H1 (cell line): ENCODE measurements around the gene DOCK10. TPM values are rescaled to one million over a fixed set of nuclear protein-coding genes. Genes with fewer than 3 reads are reported as not detected.

Experiments used
- GTF2F1 ChIP-seq: IDR thresholded peaks from 2 replicates; pipeline ENCODE4 v1.6.1; 2012; ENCODE audit warnings: low read depth, low read length, improper control_type of control experiment, borderline replicate concordance
- polyA plus RNA-seq, 7 experiments: library from polyadenylated mRNA; depleted of rRNA in 3 of 7; stranded (reverse) in 5 of 7; unstranded in 2 of 7; fragments of >200 nt in 5 of 7; fragments of 200-250 nt in 2 of 7; gene quantifications; 1 replicate in 5 of 7; 2 replicates in 1 of 7; 4 replicates in 1 of 7; pipeline versions ENCODE4 v1.2.1 to v1.2.3, GENCODE V29; 2011 to 2013; ENCODE audit warnings: missing spikeins in 2 of 7, mixed read lengths in 2 of 7
- total RNA-seq: library from RNA; stranded (reverse); fragmentation: NEBNext Ultra II Directional; extraction: Animal tissue kit (Norgen Biotek cat#: 25700); gene quantifications from 2 replicates; pipeline ENCODE4 v1.2.1, GENCODE V29; 2021
- TF ChIP-seq, protein P1 (sequence below): fragments of 300-600 bp; sonication (generic); IDR thresholded peaks from 2 replicates; pipeline ENCODE4 v1.7.1; 2012; ENCODE audit warnings: low read length, moderate library complexity, mild to moderate bottlenecking, inconsistent platforms; ENCODE audit not compliant: insufficient replicate concordance
- TF ChIP-seq, protein P2 (sequence below): IDR thresholded peaks from 2 replicates; pipeline ENCODE4 v1.6.1; 2012; ENCODE audit warnings: low read length, inconsistent platforms

Gene DOCK10
- total and polyA plus RNA-seq, 2 of the 8 experiments (the other 6 are each of a cell fraction or from before 2014, with no cell fraction given): 0.33 to 1.6 TPM

DNA sequence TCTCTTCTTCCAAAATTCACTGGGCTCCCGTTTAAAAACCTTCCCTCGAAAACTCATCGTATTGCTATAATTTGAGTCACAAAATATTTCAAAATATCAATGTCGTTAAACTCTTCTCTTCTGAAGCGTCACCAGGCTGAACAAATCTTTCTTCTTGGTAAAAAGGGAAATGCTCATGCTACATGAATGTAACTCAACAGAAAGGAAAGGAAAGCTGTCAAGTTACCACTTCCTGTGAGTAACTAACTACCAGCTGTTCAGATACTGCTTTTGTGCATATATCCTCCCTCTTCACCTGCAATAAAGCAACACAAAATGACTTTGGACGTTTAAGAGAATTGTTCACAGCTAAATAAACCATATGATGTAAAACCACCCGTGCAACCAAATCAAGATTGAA is 95.4 kb downstream of the DOCK10 start (continued):
- TF ChIP-seq, protein P1, sequence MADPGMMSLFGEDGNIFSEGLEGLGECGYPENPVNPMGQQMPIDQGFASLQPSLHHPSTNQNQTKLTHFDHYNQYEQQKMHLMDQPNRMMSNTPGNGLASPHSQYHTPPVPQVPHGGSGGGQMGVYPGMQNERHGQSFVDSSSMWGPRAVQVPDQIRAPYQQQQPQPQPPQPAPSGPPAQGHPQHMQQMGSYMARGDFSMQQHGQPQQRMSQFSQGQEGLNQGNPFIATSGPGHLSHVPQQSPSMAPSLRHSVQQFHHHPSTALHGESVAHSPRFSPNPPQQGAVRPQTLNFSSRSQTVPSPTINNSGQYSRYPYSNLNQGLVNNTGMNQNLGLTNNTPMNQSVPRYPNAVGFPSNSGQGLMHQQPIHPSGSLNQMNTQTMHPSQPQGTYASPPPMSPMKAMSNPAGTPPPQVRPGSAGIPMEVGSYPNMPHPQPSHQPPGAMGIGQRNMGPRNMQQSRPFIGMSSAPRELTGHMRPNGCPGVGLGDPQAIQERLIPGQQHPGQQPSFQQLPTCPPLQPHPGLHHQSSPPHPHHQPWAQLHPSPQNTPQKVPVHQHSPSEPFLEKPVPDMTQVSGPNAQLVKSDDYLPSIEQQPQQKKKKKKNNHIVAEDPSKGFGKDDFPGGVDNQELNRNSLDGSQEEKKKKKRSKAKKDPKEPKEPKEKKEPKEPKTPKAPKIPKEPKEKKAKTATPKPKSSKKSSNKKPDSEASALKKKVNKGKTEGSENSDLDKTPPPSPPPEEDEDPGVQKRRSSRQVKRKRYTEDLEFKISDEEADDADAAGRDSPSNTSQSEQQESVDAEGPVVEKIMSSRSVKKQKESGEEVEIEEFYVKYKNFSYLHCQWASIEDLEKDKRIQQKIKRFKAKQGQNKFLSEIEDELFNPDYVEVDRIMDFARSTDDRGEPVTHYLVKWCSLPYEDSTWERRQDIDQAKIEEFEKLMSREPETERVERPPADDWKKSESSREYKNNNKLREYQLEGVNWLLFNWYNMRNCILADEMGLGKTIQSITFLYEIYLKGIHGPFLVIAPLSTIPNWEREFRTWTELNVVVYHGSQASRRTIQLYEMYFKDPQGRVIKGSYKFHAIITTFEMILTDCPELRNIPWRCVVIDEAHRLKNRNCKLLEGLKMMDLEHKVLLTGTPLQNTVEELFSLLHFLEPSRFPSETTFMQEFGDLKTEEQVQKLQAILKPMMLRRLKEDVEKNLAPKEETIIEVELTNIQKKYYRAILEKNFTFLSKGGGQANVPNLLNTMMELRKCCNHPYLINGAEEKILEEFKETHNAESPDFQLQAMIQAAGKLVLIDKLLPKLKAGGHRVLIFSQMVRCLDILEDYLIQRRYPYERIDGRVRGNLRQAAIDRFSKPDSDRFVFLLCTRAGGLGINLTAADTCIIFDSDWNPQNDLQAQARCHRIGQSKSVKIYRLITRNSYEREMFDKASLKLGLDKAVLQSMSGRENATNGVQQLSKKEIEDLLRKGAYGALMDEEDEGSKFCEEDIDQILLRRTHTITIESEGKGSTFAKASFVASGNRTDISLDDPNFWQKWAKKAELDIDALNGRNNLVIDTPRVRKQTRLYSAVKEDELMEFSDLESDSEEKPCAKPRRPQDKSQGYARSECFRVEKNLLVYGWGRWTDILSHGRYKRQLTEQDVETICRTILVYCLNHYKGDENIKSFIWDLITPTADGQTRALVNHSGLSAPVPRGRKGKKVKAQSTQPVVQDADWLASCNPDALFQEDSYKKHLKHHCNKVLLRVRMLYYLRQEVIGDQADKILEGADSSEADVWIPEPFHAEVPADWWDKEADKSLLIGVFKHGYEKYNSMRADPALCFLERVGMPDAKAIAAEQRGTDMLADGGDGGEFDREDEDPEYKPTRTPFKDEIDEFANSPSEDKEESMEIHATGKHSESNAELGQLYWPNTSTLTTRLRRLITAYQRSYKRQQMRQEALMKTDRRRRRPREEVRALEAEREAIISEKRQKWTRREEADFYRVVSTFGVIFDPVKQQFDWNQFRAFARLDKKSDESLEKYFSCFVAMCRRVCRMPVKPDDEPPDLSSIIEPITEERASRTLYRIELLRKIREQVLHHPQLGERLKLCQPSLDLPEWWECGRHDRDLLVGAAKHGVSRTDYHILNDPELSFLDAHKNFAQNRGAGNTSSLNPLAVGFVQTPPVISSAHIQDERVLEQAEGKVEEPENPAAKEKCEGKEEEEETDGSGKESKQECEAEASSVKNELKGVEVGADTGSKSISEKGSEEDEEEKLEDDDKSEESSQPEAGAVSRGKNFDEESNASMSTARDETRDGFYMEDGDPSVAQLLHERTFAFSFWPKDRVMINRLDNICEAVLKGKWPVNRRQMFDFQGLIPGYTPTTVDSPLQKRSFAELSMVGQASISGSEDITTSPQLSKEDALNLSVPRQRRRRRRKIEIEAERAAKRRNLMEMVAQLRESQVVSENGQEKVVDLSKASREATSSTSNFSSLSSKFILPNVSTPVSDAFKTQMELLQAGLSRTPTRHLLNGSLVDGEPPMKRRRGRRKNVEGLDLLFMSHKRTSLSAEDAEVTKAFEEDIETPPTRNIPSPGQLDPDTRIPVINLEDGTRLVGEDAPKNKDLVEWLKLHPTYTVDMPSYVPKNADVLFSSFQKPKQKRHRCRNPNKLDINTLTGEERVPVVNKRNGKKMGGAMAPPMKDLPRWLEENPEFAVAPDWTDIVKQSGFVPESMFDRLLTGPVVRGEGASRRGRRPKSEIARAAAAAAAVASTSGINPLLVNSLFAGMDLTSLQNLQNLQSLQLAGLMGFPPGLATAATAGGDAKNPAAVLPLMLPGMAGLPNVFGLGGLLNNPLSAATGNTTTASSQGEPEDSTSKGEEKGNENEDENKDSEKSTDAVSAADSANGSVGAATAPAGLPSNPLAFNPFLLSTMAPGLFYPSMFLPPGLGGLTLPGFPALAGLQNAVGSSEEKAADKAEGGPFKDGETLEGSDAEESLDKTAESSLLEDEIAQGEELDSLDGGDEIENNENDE: no peak
- TF ChIP-seq, protein P2, sequence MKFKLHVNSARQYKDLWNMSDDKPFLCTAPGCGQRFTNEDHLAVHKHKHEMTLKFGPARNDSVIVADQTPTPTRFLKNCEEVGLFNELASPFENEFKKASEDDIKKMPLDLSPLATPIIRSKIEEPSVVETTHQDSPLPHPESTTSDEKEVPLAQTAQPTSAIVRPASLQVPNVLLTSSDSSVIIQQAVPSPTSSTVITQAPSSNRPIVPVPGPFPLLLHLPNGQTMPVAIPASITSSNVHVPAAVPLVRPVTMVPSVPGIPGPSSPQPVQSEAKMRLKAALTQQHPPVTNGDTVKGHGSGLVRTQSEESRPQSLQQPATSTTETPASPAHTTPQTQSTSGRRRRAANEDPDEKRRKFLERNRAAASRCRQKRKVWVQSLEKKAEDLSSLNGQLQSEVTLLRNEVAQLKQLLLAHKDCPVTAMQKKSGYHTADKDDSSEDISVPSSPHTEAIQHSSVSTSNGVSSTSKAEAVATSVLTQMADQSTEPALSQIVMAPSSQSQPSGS: no peak
- TF ChIP-seq GTF2F1: no peak
